HUDEP-2 (cell line): ENCODE results near the gene ANK2.

Source experiments
- DNase-seq, 76 experiments: peaks; one replicate each; lab custom pipeline; 2025; ENCODE audit not compliant: unreplicated experiment in 76 of 76; lab: John Stamatoyannopoulos, UW

ANK2 gene

DNA sequence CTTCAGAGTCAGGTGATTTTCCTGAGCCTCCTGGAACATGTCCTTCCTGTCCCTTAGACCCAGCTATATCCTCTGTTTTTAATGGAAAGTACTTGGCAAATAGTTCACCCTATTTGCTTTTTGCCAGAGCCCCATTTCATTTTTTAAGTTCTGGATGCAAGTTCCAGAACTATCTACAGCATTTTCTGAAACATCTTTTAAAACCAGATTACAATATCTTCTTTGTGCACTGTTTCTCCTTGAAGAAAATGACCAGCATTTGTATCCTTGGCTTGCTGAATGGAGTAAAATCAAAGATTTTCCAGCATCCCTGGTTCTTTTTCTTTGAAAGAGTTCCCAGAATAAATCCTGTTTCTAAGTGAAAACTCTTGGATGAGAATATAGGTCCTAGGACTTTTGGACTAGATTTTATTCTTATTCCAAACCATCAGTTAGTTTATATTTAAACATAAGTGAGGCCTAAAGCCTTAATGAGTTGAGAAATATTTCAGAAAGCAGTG lies 224.3 kb downstream of the ANK2 start:
- no peak for DNase-seq

DNA sequence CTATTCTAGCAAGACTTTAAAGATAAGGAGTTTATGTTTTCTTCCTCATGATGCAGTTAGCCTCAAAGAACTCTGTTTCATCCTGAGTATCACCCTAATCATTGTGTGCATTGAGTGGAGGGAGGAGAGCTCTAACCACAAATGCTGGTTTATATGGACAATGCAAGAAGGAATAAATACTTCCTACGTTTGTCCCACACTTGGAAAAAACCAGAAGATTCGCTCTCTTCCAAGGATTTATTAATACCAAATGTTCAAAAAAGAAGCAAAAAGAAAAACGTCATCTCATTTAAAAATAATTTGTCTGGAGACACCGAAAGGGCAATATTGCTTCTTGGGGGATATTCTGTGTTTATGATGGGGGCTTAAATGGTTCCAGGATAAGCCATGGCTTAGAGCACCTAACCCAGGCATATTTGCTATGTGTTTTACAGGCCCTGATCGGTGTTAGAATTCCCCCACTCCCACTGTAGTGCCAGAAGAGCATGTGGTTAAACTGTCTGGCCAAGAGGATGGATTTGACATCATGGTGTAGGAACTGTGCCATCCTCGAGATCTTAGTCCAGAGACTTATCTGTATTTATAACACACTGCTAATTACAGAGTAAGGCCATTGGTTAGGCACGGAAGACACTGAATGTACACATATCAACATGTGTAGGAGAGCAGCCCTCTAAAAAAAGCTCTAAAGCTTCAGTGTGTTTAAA lies 227.2 kb downstream of the ANK2 start:
- DNase-seq, result no peak

DNA sequence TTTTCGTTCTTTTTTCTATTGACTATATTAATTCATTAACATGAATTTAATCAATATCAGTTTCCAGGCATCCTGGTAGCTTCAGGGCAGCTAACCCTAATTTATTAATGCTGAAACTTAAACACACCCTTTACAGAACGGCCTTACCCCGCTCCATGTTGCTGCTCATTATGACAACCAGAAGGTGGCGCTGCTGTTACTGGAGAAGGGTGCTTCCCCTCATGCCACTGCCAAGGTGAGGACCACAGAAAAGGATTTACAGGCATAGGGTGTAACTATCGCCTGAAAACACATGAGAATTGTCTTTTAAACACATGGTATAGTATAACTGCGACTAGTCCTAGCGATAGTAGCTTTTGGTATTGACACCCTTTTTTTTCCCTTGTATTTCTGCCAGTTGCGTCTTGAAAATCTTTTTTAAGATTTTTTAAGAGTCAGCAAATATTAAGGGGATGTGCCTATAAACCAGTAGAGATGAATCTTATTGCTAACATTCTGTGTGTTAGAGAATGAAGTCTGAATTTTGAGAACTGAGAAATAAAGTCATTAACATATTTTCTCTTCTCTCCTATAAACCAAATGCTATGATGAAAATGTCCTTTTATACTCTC lies 229.0 kb downstream of the ANK2 start:
- peak in 60 of 76 experiments; percentile 0 to 76 (median 31) for DNase-seq

DNA sequence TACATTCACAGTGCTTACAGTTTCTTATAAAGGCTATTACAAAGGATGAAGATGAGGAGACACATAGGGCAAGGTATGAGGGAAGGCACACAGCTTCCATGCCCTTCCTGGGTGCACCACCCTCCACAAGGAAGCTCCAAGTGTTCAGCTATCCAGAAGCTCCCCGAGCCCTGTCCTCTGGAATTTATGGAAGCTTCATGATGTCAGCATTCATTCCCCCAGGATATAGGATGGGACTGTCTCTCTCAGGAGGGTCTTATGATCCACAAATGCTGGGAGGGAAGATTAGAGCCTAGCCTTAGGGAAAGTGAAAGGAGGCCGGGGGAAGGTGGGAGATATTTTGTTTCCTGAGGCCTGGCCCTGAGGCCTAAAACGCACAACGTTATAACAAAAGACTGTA lies 236.0 kb downstream of the ANK2 start:
- DNase-seq, result no peak

DNA sequence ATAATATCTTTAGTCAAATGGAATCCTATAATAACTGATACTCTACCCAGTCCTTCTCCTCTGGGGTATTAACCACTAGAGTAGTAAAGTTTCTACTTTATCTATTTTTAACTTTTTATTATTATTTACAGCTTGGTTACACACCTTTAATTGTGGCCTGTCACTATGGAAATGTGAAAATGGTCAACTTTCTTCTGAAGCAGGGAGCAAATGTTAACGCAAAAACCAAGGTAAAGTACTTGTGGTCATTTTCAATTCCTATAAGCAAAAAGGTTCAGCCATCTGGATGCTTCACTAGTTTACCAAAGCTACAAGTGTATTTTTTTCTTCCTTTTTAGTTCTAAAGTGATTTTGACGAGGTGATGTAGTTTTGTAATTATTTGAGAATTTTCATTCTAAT lies 238.8 kb downstream of the ANK2 start:
- DNase-seq, result no peak

DNA sequence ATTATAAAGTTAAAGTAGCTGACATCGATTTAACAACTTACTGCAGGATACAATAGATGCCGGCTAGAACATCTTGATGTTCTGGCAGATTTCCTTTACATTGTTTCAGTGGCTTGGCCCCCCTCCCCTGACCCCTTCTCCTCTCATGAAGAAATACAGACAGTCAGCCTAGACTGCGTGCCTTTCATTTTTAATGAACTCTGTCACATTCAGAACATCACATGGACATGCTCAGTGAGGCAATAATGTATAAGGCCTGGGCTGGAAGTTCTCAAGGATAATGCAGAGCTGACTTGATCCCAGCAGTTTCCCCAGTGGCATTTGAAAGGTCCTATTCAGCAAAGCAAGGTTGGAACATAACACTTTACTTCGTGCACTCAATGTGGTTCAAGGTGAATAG lies 239.2 kb downstream of the ANK2 start:
- DNase-seq, result no peak

DNA sequence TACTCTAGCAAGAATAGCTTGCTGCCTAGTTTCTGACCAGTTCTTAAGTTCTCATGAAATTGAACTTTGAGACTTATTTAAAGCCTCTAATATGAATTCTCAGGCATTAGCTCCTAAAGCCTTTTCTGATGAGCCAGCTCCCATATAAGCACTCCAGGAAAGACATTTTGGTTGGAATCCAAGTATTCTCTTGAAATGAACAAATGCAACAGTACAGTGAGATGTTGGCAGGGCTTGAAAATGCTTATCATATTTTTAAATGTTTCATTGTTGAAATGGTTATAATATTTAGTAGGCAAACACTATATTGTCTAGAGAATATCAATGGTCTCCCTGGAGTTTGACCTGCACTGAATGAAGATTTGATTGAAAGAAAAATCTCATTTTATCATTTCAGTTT lies 240.3 kb downstream of the ANK2 start:
- no peak for DNase-seq

DNA sequence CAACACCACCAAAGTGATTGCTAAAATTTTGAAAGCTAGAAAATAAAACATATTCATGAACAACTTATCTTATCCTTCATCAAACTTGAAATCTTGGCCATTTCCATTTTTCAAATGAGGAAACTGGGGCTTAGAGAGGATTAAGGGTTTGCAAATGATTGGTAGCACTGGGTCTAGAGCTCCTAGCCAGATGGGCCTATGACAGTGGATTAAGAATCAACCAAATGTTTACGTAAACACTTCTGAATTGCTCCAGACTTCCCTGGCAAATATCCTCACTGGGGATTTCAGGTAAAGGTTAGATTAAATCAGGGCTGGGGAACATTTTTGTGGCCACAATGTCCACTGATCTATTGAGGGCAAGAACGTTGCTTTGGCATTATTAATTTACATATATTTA lies 241.2 kb downstream of the ANK2 start:
- no peak for DNase-seq

DNA sequence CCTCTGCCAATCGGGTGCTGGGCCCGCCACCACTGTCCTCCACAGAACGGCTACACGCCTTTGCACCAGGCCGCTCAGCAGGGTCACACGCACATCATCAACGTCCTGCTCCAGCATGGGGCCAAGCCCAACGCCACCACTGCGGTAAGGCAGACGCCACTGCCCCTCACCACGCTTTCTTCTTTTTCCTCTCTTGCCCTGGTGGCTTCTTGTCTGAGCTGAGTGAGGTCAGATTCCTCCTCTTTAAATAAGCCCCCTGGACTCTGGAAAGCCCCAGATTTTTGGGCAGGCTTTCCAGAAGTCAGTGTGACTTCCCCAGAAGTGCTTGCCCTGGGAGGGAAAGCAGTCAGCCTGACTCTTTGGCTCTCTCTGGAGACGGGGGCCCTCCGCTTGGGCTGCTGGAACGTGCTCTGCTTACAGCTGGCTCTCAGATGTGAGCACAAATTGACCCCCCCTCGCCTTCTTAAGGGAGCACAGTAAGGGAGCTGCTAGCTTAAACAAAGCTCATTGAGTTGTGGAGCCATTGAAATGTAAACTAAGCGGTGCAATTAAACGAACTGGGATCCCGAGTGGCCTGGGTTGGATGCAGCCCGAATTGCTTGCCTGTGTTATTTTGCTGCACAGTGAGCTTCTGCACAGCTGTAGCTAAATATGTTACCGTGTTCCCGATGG lies 243.1 kb downstream of the ANK2 start:
- DNase-seq, result no peak

DNA sequence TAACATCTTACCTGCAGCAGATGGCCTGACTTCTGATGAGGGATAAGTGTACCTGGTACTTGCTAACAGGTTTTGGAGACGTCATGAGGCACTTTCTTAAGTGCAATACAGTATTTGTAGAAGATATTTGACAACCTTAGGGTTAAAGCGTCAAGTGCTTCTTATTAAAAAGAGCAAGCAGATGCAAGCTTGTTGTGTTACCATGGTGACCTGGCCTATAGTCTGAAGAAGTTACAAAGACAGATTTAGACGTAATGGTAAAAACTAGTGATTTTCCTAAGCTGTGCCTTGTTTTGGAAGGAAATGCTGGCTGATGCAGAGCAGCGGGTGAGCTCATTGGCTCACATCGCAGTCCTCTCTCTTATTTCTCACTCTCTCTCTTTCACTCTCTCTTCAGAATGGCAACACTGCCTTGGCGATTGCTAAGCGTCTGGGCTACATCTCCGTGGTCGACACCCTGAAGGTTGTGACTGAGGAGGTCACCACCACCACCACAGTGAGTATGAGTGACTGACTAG lies 243.6 kb downstream of the ANK2 start:
- no peak for DNase-seq

DNA sequence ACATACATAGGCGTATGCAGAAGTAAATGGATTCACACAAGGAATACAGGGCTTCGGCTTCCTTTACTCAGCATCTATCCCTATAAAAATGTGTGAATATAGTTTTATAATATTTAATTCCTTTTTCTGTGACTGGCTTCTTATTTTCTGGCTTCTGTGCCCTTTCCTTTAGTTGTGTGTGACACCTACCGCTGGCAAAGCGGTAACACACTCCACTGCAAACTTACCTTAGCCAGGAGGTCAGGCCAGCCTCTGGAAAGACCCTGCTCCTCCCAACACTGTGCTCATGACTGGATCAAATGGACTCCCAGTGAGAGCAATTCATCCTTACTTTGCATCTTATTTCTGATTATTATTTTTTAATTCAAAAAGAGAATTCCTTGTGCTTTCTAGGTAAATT lies 244.2 kb downstream of the ANK2 start:
- DNase-seq, result no peak

DNA sequence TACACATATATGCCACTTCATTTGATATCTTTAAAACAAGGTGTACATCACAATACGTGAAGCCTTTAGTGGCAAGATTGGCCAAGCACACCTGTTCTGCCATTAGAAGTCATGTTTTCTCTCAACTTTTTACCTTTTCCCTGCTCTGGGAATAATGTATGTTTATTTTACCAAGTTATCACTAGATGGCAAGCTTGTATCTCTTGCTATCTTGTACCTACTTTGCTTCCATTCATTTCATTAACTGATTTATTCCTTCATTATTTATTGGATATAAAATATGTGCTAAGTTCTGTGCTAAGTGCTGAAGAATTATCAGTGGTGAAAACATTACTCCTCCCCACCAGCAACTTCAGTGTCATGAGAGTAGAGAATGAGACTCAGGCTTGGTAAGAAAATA lies 245.5 kb downstream of the ANK2 start:
- DNase-seq, result no peak

DNA sequence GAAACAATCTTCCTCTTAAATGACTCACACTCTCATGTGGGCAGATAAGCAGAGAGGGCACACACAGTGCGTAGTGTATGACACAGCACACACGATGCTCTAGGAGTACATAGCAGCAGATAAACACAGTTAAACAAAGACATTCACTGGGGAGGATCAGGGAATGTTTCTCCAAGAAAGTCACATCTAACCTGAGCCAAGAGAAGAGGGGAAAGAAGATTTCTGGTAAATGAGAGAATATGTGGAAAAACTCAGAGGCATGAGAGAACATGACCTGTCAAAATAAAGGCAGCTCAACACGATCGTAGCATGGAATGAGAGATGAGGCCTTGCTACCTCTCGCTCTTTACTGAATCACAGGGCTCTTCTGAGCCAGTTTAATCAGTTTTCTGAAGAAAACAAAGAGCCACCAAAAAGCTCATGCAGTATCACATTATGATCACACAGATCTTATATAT lies 251.0 kb downstream of the ANK2 start:
- DNase-seq, result peak in 2 of 76 experiments; percentile 0 to 1

DNA sequence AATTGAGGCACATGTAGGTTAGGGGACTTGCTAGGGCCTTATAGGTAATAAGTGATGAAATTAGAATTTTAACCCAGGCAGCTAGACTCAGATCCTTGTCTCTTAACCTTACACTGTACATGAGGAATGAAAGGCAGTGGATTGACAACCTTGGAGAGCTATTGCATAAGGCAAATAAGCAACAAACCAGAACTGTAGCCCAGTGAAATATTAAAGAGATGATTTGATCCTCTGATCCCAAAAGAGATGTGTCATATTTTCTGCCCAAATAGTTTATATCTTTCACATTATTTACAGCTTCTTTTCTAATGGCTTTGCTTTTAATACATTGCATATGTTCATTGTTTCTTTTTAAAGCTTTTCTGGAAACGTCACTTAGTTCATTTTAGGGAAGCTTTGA lies 252.6 kb downstream of the ANK2 start:
- DNase-seq, result no peak

DNA sequence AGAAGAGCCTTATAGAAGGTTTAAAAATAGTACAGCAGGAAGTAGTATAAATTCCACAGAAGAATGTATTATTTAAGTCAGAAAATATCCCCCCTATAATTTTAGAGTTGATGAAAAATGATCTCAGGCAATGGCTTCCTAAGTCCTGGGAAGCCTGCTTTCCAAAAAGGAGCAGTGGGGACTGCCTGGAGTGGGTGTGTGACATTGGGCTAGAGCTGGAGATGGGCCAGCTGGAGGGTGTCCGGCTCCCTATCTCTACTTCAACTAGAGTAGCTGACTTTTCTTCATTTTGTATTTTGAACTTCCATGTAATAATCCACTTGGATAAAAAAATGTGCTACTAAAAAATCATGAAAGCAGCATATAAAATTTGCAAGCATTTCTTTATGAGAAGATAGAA lies 253.9 kb downstream of the ANK2 start:
- DNase-seq, result no peak

DNA sequence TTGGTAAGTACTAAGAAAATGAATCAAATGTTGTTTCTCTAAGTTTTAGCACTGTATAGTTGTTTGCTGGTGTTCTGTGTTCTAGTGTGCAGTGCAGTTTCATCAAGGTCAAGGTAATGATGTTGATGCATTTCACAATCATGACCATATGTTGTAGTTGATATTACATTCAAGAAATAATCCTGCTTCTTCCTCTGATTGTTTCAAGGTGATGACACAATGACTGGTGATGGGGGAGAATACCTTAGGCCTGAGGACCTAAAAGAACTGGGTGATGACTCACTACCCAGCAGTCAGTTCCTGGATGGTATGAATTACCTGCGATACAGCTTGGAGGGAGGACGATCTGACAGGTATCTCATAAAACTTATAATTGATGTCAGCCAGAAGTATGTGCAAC lies 261.6 kb downstream of the ANK2 start:
- DNase-seq, result no peak

DNA sequence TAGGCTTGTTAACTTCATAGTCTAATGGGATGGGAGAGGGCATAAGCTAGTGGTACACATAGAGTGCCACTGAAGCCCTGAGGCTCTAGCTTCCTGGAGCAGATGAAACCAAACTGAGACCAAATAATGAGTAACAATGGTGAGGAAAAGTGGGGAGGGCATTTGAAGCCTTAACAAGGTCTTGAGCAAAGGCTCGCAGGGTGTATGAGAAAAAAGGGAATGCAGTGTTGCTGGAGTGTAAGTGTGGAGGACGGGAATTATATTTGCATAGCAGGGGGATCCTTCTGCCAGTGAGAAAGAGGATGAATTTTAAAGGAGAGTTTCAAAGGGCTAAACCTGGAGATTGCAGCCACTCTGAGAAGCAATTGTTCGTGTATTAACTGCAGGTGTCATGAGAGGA lies 263.1 kb downstream of the ANK2 start:
- no peak for DNase-seq

DNA sequence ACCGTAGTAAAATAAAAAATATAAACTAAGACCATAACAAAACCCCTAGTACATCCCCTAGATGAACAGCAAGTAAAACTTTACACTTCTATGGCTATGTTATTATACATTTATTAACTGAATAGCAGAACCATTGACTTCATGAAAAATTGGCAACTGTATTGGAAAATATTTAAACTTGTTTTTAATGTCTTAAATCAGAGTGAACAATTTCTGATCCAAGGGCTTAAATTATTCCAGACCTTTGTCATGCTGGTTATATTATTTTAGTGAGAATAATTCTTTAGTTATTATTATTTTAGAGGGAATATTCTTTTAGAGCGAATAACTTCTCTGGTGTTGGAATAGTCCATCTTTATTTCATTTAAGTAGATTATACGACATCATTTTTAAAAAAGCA lies 265.0 kb downstream of the ANK2 start:
- no peak for DNase-seq

DNA sequence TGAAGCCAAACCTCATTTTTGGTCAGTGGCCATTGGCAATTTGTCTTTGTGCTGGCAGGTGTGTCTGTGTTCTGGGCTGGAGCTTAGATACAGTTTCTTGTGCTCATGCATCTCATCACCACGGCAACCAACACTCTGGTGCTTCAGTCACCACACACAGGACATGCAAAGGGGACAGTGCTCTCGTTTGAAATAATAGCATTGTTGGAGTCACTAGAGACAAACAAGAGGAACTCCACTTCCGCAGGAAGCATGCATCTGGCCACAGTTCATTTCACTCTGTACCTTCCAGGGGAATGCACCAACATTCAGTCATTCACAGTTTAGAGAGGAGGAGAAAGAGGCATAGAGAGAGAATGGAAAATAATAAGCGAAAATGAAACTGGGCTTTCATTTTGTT lies 267.4 kb downstream of the ANK2 start:
- no peak for DNase-seq

DNA sequence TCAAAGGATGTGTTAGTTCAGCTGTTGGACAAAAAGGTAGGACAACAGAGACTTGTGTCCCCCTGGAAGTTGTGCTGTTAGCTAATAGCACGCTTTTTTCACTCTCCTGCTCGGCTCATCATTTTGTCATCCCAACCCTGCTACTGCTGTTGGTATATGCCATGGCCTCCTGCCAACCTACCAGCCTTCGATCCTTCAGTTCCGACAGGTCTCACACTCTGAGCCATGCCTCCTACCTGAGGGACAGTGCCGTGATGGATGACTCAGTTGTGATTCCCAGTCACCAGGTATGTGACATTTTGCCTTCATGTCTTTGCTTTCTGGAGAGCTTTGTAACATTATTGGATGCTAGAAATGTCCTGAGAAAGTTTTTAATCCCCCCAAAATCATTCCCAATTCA lies 268.1 kb downstream of the ANK2 start:
- no peak for DNase-seq

DNA sequence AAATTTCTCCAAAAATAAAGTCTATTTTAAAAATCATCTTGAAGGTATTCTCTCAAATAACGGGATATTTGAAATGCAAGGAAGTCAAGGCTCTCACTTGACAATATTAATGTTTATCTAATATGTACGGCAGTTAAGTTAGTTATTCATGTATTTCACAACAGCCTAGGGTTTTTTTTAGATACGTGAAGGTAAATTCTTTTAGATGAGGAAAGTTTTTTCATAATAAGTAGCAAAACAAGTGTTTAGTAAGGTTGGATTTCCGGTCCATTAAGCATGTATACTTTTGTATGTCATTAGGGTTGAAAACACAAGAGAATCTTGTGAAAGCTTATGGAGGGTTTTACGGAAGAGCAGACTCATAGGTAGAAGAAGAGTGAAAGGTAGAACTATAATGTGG lies 273.3 kb downstream of the ANK2 start:
- no peak for DNase-seq
